Transverse colon (tissue), 4 donors: ENCODE data around the gene SYNDIG1L.

ENCODE experiments used
- POLR2A ChIP-seq: fragments of 450-650 bp; IDR thresholded peaks from one replicate; pipeline ENCODE4 v1.6.1; 2016; ENCODE audit warnings: antibody characterized with exemption, mild to moderate bottlenecking, moderate library complexity
- POLR2AphosphoS5 ChIP-seq, 3 donors: sonication (generic); formaldehyde crosslinking; IDR thresholded peaks; one replicate each; pipeline ENCODE4 v1.6.1; 2016; ENCODE audit warnings: antibody characterized with exemption in 3 of 3
- TF ChIP-seq, protein P1 (sequence below), 5 experiments: fragments of 200-600 bp in 3 of 5; fragments of 450-650 bp in 2 of 5; sonication (generic) in 3 of 5; IDR thresholded peaks; 1 replicate in 2 of 5; 2 replicates in 3 of 5; pipeline ENCODE4 v1.5.1; 2016 to 2017; ENCODE audit warnings: antibody characterized with exemption in 5 of 5, inconsistent platforms in 3 of 5, mild to moderate bottlenecking in 2 of 5, moderate library complexity in 1 of 5

GRCh38 chr14:74405663-74406062, 20.3 kb downstream of the SYNDIG1L start:
- TF ChIP-seq POLR2AphosphoS5 (IDR thresholded peaks at IDR 0.05) (no peak), POLR2A (no peak)
- TF ChIP-seq, protein P1, sequence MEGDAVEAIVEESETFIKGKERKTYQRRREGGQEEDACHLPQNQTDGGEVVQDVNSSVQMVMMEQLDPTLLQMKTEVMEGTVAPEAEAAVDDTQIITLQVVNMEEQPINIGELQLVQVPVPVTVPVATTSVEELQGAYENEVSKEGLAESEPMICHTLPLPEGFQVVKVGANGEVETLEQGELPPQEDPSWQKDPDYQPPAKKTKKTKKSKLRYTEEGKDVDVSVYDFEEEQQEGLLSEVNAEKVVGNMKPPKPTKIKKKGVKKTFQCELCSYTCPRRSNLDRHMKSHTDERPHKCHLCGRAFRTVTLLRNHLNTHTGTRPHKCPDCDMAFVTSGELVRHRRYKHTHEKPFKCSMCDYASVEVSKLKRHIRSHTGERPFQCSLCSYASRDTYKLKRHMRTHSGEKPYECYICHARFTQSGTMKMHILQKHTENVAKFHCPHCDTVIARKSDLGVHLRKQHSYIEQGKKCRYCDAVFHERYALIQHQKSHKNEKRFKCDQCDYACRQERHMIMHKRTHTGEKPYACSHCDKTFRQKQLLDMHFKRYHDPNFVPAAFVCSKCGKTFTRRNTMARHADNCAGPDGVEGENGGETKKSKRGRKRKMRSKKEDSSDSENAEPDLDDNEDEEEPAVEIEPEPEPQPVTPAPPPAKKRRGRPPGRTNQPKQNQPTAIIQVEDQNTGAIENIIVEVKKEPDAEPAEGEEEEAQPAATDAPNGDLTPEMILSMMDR (IDR thresholded peaks at IDR 0.05): no peak
